Measurements from ENCODE around the gene CLEC14A.

The CLEC14A gene

DNA sequence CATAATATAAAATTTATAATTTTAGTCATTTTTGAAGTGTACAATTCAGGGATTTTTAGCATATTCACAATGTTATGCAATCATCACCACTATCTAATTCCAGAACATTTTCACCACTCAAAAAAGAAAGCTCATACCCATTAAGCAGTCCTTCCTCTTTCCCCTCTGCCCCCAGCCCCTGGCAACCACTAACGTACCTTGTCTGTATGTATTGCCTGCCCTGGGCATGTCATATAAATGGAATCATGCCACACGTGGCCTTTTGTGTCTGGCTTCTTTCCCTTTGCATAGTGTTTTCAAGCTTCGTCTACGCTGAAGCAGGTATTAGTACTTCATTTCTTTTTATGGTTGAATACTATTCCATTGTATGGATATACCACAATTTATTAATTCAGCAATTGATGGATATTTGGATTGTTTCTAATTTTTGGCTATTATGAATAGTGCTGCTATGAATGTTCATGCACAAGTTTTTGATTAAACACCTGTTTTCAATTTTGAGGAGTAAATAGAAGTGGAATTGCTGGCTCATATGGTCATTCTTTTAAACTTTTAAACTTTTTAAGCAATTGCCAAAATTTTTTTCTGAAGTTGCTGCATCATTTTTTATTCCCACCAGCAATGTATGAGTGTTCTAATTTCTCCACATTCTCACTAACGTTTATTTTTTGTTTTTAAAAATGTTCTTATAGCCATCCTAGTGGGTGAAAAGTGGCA lies 49.8 kb downstream of the CLEC14A start:
- no peaks in the 10 kb centered on the region for H3K36me3 Mint-ChIP-seq
- no peak overlapping the region for H3K27ac Mint-ChIP-seq
- peaks cover 6% of the 10 kb centered on the region for H3K9me3 Mint-ChIP-seq
- ATAC-seq (ENCODE audit: low read depth) (no peak), DNase-seq (ENCODE audit: low spot score in 2 of 2) (no peak)
- H3K4me3 Mint-ChIP-seq, result no peak overlapping the region
- H3K27me3 Mint-ChIP-seq, result peaks cover 9% of the 10 kb centered on the region
- no peaks in the 10 kb centered on the region for H3K4me1 Mint-ChIP-seq

- ATAC-seq (ENCODE audit: low read depth), result no peak
- no peaks in the 10 kb centered on the region for H3K36me3 Mint-ChIP-seq
- H3K4me3 Mint-ChIP-seq, result no peak overlapping the region
- H3K4me1 Mint-ChIP-seq, result no peaks in the 10 kb centered on the region
- H3K27me3 Mint-ChIP-seq, result peaks cover 9% of the 10 kb centered on the region
- DNase-seq (ENCODE audit: low spot score in 2 of 2), result no peak
- H3K9me3 Mint-ChIP-seq, result peaks cover 6% of the 10 kb centered on the region
- H3K27ac Mint-ChIP-seq, result no peak overlapping the region
Measured at GRCh38 chr14:38205119-38205813, 50.6 kb downstream of the CLEC14A start.

- peaks cover 6% of the 10 kb centered on the region for H3K9me3 Mint-ChIP-seq
- H3K36me3 Mint-ChIP-seq, result no peaks in the 10 kb centered on the region
- H3K27me3 Mint-ChIP-seq, result peaks cover 9% of the 10 kb centered on the region
- no peaks in the 10 kb centered on the region for H3K4me1 Mint-ChIP-seq
- H3K4me3 Mint-ChIP-seq, result no peak overlapping the region
- no peak for ATAC-seq (ENCODE audit: low read depth)
- DNase-seq (ENCODE audit: low spot score in 2 of 2), result no peak
- no peak overlapping the region for H3K27ac Mint-ChIP-seq
Measured at GRCh38 chr14:38204719-38205115, 51.2 kb downstream of the CLEC14A start.
